HK-2 (cell line): ENCODE data around the gene KRTAP10-4.
"Not testable (repeated sequence)": the region's sequence is repeated elsewhere in the genome, so short reads cannot be mapped to it uniquely, and the experiment has no call there.

Experiments
- DNase-seq: peaks from one replicate; pipeline ENCODE4 v3.0.0-alpha.2; 2018; ENCODE audit not compliant: unreplicated experiment

The KRTAP10-4 gene

DNA sequence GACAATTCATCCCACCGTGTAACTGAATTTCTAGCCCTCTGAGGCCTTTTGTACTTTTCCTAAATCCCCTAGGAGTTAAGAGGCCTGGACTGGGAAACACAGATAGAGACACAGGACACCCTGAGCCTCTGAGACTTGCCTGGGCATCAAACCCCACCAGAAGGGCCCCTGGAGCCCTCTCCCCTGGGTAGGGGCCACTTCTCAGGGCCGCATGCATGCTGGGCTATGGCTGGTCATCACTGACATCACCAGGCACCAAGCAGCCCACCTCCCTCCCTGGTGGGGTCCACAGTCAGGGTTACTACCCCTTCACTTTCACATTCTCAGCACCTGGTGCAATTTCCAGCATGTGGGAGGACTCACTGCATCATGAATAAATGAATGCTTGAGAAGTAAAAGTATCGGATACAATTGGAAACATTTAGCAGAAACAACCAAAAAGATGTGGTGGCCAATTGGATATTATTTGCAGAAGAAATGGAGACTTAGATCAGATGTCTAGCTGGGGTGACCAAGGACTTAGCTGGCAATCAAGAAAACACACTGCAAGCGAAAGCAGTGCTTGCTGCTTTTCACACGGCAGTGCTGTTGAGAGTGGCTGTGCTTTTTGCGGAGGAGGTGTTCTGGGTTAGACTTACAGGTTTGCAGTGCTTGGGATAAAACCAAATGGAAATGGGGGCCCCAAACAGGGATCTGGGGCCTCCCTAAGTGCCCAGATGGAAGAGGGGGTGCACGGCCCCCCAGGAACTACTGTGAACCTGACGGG, 25.9 kb downstream of the KRTAP10-4 start:
- DNase-seq, result no peak

GRCh38 chr21:44600118-44600978, 26.8 kb downstream of the KRTAP10-4 start, which contains the start of gene KRTAP10-7:
KRTAP10-7 (plus strand) TSS chr21:44600597; CDS start chr21:44600622, 25 bp downstream.
- DNase-seq, result not testable (repeated sequence)

- not testable (repeated sequence) for DNase-seq
Observed at GRCh38 chr21:44601091-44601490, 27.6 kb downstream of the KRTAP10-4 start.

DNA sequence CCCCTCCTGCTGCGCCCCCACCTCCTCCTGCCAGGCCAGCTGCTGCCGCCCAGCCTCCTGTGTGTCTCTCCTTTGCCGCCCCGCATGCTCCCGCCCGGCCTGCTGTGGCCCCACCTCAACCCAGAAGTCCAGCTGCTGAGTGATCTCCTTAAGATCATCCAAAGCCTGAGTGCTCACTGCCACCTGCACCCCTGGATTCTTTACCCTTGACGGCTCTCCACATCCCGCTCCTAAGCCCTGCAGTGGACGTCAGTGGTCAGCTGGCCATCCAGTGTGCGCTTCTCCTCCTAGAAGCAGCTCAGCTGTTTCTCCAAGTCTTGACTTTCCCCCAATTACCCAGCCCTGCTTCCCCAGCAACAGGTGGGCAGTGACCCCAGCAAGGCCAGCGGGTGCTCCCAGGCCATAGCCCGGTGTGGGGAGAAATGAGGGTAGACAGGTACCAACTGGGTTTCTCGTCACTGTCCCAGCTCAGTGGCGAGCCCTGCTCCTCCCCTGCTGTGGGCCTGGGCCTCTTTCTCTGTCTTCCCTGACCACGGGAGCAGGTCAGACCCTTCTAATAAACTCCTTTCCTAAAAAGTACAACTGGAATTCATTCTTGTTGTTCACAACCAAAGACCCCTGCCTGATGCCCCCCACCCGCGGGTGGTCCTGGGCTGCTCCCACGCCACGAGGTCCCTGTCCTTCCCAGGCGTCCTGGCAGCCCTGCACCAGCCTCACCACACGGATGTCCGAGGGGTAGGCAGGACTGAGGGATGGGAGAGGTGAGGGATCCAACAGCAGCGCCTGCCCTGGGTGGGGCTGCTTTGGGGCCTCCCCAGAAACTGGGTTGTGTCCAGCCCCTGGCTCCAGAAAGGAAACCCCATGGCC, 28.3 kb downstream of the KRTAP10-4 start:
- DNase-seq, result no peak

- DNase-seq, result no peak
Observed at GRCh38 chr21:44602463-44602850, 28.9 kb downstream of the KRTAP10-4 start.

DNA sequence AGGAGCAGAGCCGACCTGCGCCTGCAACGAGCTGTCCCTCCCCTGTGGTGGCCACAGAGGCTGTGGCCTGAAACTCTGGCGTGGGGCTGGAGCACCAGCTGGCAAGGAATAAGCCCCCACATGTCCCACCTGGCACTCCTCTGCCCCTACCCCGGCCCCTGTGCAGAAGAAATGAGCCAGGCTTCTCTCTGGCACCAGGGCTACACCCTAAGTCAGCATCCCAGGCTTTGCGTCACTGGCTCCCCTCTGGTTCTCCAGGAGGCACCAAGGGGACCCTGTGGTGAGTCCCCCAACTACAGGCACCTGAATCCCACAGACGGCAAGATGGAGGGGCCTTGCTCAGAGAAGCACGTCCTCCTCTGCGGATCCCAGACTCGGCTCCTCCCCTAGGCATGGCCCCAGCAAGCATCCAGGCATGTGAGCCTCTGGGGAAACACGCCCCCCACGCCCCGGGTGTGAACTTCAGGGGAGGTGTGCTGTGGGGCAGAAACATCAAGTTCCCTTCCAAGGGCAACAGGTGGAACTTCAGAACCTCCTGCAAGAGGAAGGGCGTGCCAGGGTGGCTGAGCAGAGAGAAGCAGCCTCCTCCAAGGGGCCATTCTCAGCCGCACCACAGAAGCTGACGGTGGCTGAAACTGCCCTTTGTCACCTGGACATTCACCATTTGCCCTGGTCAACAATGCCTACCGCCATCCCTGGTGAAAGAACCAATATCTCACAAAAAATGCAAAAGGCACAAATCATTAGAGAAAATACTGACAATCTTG, 29.8 kb downstream of the KRTAP10-4 start:
- DNase-seq, result no peak

DNA sequence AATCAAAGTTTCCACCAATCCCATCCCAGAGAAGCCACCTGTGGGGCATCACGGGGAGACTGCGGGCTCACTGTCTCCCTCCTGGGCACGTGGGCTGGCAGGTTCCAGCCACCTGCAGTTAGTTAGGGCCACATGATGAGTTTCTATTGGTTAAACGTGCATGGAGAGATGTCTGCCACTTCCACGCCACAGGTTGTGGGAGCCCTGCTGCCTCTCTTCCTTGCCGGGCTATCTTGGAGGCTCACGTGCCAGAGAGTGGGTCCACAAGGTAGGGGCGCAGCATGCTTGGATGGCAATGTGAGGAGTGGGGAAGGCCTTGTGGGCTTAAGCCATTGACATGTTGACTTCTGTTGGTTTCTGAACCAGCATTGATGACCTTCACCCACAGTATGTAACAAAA, 30.4 kb downstream of the KRTAP10-4 start:
- DNase-seq, result no peak

DNA sequence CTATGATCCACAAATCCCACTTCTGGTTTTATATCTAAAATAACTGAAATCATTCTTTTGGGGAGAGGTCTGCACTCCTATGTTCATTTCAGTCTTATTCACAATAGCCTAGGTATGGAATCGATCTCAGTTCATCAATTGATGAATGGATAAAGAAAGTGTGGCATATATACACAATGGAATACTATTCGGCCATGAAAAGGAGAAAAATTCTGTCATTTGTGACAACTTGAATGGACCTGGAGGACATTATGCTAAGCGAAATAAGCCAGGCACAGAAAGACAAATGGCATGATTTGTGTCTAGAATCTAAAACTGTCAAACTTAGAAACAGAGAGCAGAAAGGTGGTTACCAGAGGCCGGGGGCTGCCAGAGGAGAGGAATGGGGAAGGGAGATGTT, 33.0 kb downstream of the KRTAP10-4 start:
- DNase-seq, result no peak

DNA sequence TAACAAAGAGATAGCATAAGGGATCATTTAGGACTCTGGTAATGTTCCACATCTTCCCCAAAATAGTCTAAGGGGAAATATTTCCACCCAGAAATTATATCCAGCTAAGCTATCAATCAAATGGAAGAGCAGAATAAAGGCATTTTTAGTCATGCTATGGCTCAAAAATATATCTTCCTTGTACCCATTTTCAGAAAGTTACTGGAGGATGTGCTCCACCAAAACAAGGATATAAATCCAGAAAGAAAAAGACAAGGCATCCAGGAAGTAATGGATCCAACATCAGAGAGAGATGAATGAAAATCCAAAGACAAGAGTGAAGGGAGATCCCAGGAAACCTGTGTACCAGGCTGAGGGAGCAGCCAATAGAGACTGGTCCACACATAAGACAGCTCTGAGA, 35.7 kb downstream of the KRTAP10-4 start:
- no peak for DNase-seq

GRCh38 chr21:44610157-44610843, 36.8 kb downstream of the KRTAP10-4 start:
- not testable (repeated sequence) for DNase-seq

DNA sequence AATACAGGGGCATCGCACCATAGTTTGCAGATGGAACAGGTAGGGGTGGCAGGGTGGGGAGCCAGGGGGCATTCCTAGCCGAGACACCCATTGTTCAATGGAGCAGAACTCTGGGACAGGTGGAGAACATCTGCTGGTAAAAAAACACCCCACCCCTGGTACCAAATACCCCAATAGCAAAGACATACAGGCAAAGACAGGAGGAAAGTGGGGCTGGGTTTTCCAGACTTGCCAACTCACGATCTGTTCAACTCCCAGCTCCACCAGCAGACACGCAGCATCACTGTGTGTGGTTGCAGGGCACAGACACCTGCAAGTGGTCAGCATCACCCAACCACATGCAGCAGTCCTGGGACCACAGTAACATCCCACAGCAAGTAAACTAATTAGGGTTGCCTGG, 38.0 kb downstream of the KRTAP10-4 start:
- DNase-seq, result no peak

- no peak for DNase-seq
Observed at GRCh38 chr21:44612029-44612486, 38.5 kb downstream of the KRTAP10-4 start, which contains the start of gene KRTAP10-8. KRTAP10-8 (plus strand) TSS chr21:44612079; CDS start chr21:44612101, 22 bp downstream.

DNA sequence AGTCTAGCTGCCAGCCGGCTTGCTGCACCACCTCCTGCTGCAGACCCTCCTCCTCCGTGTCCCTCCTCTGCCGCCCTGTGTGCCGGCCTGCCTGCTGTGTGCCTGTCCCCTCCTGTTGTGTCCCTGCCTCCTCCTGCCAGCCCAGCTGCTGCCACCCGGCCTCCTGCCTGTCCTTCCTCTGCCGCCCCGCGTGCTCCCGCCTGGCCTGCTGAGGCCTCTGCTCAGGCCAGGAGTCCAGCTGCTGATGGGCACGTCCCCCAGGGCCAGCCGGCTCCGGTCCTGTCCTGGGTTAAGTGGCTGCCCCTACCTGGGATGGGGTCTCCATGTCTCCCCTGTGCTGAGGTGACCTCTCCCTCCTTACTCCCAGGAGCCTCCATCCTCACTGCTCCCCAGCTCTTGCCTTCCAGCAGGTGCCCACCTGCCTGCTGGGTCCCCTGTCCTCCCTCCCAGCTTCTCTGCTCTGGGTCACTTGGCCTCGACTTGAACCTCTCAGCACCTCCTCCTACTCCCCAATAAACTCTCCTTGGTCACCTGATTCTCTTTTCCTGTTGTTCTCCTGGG, 39.2 kb downstream of the KRTAP10-4 start:
- DNase-seq, result no peak

- no peak for DNase-seq
Observed at GRCh38 chr21:44613386-44614155, 40.0 kb downstream of the KRTAP10-4 start.

- DNase-seq, result no peak
Observed at GRCh38 chr21:44614161-44614631, 40.7 kb downstream of the KRTAP10-4 start.

DNA sequence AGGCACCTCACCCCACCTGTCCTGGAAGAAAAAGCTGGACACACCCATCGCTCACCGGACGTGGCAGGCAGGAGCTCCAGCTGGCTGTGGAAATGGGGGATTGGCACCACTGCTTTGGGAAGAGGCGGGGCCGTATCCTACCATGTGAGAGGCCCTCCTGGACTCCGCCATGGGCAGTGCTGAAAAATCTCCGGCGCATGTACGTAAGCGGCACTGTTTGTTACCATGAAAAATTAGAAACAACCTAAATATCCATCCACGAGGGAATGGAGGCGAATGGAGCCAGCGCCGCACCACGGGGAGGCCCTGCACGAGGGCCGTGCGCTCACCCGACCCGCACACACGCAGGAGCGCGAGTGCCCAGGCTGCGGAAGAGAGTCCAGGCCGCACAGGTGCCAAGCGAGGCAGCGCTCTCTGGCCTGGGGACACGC, 41.4 kb downstream of the KRTAP10-4 start:
- DNase-seq, result no peak

GRCh38 chr21:44615466-44615865, 41.9 kb downstream of the KRTAP10-4 start:
- no peak for DNase-seq

DNA sequence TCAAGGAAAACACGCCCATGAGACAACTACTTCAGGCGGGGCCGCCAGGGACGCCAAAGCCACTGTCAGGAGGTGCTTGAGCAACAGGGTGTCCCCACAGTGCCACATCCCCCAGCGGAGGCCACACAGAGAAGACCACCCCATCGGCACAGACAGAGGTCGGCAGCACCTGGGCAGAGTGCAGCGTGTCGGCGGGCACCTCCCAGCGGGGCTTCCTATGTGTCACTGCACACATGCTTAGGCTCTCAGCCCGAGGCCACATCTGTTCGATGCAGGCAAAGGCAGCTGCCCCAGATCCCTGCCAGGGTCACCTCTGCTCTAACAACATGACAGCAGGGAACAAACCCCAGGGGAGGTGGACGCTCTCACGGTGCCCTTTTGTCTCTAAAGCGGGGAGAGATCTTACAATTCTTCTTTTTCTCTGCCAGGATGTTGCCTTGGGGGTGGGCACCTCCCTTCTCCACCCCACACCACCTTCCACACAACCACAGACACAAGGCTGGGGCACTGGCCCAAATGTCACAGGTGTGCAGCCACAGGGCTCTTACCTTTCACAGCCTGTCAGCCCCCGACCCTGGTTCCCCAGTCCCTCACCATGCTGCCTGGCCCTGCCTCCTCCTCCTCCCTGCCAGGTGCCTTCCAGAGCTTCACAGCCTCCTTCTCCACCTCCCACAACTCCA, 42.5 kb downstream of the KRTAP10-4 start:
- no peak for DNase-seq

- no peak for DNase-seq
Observed at GRCh38 chr21:44616591-44616926, 43.0 kb downstream of the KRTAP10-4 start.
